ENCODE measurements around the gene RNGTT. TPM values are rescaled to one million over a fixed set of nuclear protein-coding genes. Genes with fewer than 3 reads are reported as not detected.

Gene RNGTT
- total RNA-seq, 1 donor from 2014 or later: 23.3 TPM

DNA sequence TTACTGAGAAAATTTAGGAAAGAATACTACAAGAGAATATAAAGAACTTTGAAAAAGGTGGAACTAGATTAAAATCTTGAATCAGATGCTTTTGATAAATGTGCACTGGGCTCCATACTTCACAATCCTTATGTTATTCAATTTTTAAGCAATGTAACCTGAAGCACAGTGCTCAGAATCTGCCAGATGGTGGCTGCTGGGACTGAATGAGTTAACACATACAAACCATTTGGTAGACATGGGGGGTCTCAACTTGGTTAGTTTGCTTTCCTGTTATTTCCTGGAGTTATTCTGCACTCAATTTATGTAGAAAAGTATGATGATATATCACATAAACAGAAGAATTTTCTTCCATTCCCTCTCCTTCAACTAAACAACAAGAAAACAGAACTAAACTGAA lies 326.5 kb downstream of the RNGTT start:
- Mint-ChIP-seq H3K27ac (ENCODE audit: unreplicated experiment) (no peak overlapping the region), H3K4me3 (no peak overlapping the region), H3K9me3 (no peaks in the 10 kb centered on the region), H3K27me3 (ENCODE audit: low read depth) (no peaks in the 10 kb centered on the region), H3K36me3 (ENCODE audit: low read depth) (no peaks in the 10 kb centered on the region), H3K4me1 (no peaks in the 10 kb centered on the region)
- no peak for DNase-seq (ENCODE audit: low read depth, low spot score)
- TF ChIP-seq, protein P1, sequence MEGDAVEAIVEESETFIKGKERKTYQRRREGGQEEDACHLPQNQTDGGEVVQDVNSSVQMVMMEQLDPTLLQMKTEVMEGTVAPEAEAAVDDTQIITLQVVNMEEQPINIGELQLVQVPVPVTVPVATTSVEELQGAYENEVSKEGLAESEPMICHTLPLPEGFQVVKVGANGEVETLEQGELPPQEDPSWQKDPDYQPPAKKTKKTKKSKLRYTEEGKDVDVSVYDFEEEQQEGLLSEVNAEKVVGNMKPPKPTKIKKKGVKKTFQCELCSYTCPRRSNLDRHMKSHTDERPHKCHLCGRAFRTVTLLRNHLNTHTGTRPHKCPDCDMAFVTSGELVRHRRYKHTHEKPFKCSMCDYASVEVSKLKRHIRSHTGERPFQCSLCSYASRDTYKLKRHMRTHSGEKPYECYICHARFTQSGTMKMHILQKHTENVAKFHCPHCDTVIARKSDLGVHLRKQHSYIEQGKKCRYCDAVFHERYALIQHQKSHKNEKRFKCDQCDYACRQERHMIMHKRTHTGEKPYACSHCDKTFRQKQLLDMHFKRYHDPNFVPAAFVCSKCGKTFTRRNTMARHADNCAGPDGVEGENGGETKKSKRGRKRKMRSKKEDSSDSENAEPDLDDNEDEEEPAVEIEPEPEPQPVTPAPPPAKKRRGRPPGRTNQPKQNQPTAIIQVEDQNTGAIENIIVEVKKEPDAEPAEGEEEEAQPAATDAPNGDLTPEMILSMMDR (conservative IDR thresholded peaks at IDR 0.05): no peak

- no peaks in the 10 kb centered on the region for H3K27me3 Mint-ChIP-seq (ENCODE audit: low read depth)
- no peaks in the 10 kb centered on the region for H3K4me1 Mint-ChIP-seq
- TF ChIP-seq, protein P1 (conservative IDR thresholded peaks at IDR 0.05): no peak
- no peak overlapping the region for H3K4me3 Mint-ChIP-seq
- no peaks in the 10 kb centered on the region for H3K36me3 Mint-ChIP-seq (ENCODE audit: low read depth)
- DNase-seq (ENCODE audit: low read depth, low spot score): no peak
- no peaks in the 10 kb centered on the region for H3K9me3 Mint-ChIP-seq
- no peak overlapping the region for H3K27ac Mint-ChIP-seq (ENCODE audit: unreplicated experiment)
Measured at GRCh38 chr6:88633782-88634181, 329.6 kb downstream of the RNGTT start.

- H3K27me3 Mint-ChIP-seq (ENCODE audit: low read depth): no peaks in the 10 kb centered on the region
- no peaks in the 10 kb centered on the region for H3K4me1 Mint-ChIP-seq
- no peak for DNase-seq (ENCODE audit: low read depth, low spot score)
- H3K9me3 Mint-ChIP-seq: no peaks in the 10 kb centered on the region
- TF ChIP-seq, protein P1 (conservative IDR thresholded peaks at IDR 0.05): no peak
- H3K4me3 Mint-ChIP-seq: no peak overlapping the region
- H3K36me3 Mint-ChIP-seq (ENCODE audit: low read depth): no peaks in the 10 kb centered on the region
- no peak overlapping the region for H3K27ac Mint-ChIP-seq (ENCODE audit: unreplicated experiment)
Measured at GRCh38 chr6:88631830-88632229, 331.6 kb downstream of the RNGTT start.

DNA sequence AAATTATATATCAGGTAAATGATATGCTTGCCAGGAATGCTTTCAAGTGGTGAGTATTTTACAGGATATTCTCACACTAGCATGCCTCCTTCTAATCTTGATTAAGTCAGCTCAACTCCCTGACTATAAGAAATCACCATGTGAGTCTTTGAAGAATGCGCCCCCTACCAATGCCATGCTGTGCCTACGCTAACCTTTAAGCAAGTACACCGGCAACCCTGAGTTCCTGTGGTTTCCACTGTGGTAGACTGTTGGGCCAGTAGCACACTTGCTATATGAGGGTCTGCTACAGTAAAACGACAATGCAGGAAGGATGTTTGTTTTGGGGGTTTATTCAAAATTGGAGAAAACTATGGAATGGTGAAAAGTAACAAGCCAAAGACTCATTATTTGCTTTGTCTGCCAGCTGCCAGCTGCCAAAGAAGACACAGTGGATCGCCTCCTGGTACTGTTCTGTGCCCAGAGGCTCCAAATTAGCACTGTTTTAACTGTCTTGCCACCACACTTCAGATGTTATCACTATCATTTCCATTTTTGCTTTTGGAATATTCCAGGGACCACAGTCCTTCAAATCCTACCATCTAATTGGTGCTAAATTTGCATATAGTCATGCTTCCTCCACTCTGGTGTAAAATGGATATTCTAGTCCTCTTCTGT lies 333.5 kb downstream of the RNGTT start:
- TF ChIP-seq, protein P1 (conservative IDR thresholded peaks at IDR 0.05): no peak
- Mint-ChIP-seq H3K27ac (ENCODE audit: unreplicated experiment) (no peak overlapping the region), H3K4me1 (no peaks in the 10 kb centered on the region), H3K36me3 (ENCODE audit: low read depth) (no peaks in the 10 kb centered on the region), H3K9me3 (no peaks in the 10 kb centered on the region), H3K4me3 (no peak overlapping the region), H3K27me3 (ENCODE audit: low read depth) (no peaks in the 10 kb centered on the region)
- DNase-seq (ENCODE audit: low read depth, low spot score): no peak

GRCh38 chr6:88626460-88626859 lies 337.0 kb downstream of the RNGTT start:
- TF ChIP-seq, protein P1 (conservative IDR thresholded peaks at IDR 0.05): no peak
- Mint-ChIP-seq H3K36me3 (ENCODE audit: low read depth) (no peaks in the 10 kb centered on the region), H3K27ac (ENCODE audit: unreplicated experiment) (no peak overlapping the region), H3K27me3 (ENCODE audit: low read depth) (no peaks in the 10 kb centered on the region), H3K4me3 (no peak overlapping the region), H3K9me3 (peaks cover 5% of the 10 kb centered on the region), H3K4me1 (no peaks in the 10 kb centered on the region)
- DNase-seq (ENCODE audit: low read depth, low spot score): no peak

Data from neural crest cell (in vitro differentiated cells).